GM19239 (cell line): Measurements from ENCODE around the gene CCDC134.

Source experiments
- DNase-seq: peaks from one replicate; pipeline ENCODE4 v3.0.0; 2011; ENCODE audit warnings: low spot score; ENCODE audit not compliant: insufficient read length
- FAIRE-seq: peaks from 2 replicates; lab custom pipeline; 2011; peaks lifted over from hg19 to GRCh38; lab: Jason Lieb, UNC

CCDC134 gene

GRCh38 chr22:41800348-41801146 is at the start of gene CCDC134:
TSS of gene CCDC134 (plus strand) at chr22:41800679. CDS start at chr22:41808891, 8,212 bp downstream.
- FAIRE-seq = peak; percentile 92
- peak; percentile 92 for DNase-seq

- peak; percentile 98 for FAIRE-seq
- no peak for DNase-seq
Observed at GRCh38 chr22:41752011-41752970, 48.2 kb upstream of the CCDC134 start.

- peak; percentile 4 for FAIRE-seq
Observed at GRCh38 chr22:41753984-41754383, 46.5 kb upstream of the CCDC134 start.

GRCh38 chr22:41757502-41757901 is 43.0 kb upstream of the CCDC134 start:
- FAIRE-seq (no peak), DNase-seq (no peak)

More at GRCh38 chr22:41753984-41754383, 46.5 kb upstream of the CCDC134 start:
- DNase-seq = no peak

DNA sequence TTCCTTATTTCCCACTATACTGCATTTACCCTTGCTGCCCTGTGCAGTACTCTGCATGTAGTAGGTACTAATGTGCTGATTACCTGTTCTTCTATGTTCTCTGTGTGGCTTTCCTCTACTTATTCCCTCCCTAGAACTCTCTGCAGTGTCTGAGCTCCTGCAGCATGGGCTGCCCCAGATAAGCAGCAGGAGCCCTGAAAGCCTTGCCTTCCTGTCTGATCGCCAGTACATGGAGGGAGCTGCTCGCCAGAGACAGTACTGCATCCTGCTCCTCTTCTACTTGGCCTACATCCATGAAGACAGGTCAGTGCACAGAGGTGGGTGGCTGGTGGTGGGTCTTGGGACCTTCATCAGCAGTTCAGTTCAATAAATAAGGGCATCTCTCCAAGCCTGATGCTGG is 42.2 kb upstream of the CCDC134 start:
- DNase-seq (no peak), FAIRE-seq (no peak)

- no peak for DNase-seq
- peak; percentile 4 for FAIRE-seq
Observed at GRCh38 chr22:41762980-41763779, 37.3 kb upstream of the CCDC134 start.

GRCh38 chr22:41766476-41766875 is 34.0 kb upstream of the CCDC134 start:
- FAIRE-seq (no peak), DNase-seq (no peak)

DNA sequence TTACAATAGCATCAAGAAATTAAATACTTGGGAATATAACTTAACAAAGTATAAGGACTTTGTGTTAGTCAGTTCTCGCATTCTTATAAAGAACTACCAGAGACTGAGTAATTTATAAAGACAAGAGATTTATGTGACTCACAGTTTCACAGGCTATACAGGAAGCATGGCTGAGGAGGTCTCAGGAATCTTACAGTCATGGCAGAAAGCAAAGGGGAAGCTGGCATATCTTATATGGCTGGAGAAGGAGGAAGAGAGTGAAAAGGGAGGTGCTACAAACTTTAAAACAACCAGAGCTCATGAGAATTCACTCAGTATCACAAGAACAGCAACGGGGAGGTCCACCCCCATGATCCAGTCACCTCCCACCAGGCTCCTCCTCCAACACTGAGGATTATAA is 32.0 kb upstream of the CCDC134 start:
- DNase-seq (no peak), FAIRE-seq (no peak)

DNA sequence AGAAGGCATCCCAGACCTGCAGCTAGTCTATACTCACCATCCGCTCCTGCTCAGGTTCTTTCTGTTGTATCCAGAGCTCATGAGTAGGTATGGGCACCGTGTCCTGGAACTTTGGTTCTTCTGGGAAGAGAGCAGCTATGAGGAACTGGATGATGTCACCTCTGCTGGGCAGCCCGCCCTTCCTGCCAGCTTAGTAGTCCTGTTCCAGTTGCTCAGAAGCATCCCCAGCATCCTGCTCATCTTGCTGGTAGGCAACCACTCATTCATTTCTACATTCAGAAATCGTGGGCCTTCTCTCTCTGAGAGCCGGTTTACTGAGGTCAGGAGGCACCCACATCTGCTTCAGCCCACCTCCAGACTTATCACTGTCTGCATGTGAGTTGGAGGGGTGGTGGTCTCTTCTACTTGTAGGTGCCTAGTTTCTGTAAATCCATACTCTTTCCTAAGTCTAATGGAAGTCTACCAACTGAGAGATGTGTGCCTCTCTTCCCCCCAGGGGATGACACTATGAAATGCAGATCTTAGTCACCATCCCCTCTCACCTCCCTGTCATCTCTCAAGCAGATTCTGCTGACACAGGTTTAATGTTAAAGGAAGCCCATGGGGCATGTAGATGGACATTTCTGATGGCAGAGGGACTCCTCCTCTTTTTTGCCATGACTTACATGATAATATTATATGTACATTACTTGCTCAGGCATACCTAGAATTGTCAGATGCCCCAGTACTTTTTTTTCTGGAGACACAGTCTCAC is 29.6 kb upstream of the CCDC134 start:
- FAIRE-seq (no peak), DNase-seq (no peak)

DNA sequence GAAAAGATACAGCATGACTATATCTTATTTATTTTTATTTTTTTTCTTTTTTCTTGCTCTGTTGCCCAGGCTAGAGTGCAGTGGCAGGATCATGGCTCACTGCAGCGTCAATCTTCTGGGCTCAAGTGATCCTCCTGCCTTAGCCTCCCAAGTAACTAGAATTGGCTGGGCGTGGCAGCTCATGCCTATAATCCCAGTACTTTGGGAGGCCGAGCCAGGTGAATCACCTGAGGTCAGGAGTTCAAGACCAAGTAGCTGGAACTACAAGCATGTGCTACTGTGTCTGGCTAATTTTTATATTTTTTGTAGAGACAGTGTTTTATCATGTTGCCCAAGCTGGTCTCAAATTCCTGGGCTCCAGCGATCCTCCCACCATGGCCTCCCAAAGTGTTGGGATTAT is 28.3 kb upstream of the CCDC134 start:
- no peak for DNase-seq
- FAIRE-seq = no peak

- DNase-seq (no peak), FAIRE-seq (no peak)
Observed at GRCh38 chr22:41772645-41773044, 27.8 kb upstream of the CCDC134 start.

DNA sequence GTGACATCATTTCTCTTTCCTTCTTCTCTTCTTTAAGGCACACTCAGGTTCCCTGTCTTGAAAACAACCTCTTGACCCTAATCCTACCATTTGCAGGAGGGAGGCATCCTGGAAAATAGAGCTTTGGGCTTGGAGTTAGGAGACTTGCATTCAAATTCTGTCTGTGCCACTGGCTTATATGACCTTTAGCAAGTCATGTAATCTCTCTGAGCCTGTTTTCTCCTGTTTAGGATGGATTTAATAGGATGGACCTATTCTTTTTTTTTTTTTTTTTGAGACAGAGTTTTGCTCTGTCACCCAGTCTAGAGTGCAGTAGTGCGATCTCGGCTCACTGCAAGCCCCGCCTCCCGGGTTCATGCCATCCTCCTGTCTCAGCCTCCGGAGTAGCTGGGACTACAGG is 25.1 kb upstream of the CCDC134 start:
- no peak for FAIRE-seq
- DNase-seq = no peak

- FAIRE-seq = no peak
- DNase-seq = no peak
Observed at GRCh38 chr22:41775976-41776375, 24.5 kb upstream of the CCDC134 start.

- FAIRE-seq = no peak
- DNase-seq = no peak
Observed at GRCh38 chr22:41776381-41776780, 24.1 kb upstream of the CCDC134 start.

- DNase-seq = no peak
- FAIRE-seq = no peak
Observed at GRCh38 chr22:41777749-41778425, 22.6 kb upstream of the CCDC134 start.

GRCh38 chr22:41779929-41780505 is 20.5 kb upstream of the CCDC134 start:
- no peak for DNase-seq
- FAIRE-seq = peak; percentile 49

DNA sequence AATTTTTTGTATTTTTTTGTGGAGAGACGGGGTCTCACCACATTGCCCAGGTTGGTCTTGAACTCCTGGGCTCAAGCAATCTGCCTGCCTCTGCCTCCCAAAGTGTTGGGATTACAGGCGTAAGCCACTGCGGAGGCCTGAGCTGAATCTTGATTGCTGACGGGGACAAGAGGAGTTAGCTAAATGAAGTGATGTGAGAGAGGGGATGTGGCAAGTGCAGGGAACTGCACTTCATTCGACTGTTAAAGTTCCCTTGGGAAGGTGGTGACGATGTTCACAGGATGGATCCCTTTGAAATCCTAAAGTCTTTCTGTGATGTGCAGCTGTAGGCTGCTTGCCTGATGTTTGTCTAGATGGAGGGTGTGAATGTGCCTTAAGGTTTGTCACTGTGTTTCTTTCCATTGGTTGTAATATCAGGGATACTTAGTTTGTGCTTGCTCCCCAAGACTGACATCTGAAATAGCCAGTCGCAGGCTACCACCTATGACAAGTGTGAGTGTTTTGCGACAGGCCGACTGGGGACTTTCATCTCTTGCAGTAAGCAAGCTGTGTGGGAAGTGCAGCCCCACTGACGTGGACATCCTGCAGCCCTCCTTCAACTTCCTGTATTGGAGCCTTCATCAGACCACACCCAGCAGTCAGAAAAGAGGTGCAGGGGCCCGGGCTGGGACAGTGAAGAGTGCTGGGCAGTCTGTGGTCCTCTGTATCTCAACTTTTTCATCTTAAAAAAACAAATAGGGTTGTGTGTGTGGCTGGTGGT is 19.6 kb upstream of the CCDC134 start:
- DNase-seq = peak; percentile 80

DNA sequence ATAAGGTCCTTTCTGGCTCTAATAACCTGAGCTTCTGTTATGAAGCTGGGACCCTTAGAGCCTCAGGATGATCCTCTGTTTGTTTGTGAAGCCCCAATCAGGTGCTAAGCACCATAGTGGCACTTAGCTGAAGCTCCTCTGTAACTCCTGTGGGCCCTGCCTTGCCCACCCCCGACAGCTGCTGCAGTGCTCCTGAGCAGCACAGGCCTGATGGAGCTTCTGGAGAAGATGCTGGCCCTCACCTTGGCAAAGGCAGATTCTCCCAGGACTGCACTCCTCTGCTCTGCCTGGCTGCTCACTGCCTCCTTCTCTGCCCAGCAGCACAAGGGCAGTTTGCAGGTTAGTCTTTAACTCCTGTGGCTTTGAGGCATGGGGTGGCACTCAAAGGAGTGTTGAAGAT is 19.0 kb upstream of the CCDC134 start:
- FAIRE-seq = peak; percentile 64
- no peak for DNase-seq

More for the DNA sequence above, 19.6 kb upstream of the CCDC134 start:
- peak; percentile 99 for FAIRE-seq
